Measurements from ENCODE around the gene SORCS2.

DNA sequence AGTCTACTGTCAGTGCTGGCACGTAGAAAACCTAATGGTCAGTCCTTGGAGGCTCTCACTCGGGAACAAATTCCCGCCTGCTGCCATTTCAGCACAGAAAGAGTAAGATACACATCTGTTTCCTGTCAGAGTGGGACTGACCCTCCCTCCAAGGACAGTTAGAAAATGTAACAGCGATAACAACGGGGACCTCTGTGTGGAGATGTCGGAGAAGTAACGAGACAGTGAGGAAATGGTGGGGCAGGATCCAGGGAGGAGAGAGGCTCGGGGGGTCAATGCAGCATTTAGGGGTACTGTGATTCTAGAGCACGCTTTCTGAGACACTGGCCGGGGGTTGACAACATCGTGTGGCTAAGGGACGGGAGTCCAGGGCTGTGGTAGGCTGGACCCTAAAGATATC is 36.0 kb upstream of the SORCS2 start:
- TF ChIP-seq, protein P1, sequence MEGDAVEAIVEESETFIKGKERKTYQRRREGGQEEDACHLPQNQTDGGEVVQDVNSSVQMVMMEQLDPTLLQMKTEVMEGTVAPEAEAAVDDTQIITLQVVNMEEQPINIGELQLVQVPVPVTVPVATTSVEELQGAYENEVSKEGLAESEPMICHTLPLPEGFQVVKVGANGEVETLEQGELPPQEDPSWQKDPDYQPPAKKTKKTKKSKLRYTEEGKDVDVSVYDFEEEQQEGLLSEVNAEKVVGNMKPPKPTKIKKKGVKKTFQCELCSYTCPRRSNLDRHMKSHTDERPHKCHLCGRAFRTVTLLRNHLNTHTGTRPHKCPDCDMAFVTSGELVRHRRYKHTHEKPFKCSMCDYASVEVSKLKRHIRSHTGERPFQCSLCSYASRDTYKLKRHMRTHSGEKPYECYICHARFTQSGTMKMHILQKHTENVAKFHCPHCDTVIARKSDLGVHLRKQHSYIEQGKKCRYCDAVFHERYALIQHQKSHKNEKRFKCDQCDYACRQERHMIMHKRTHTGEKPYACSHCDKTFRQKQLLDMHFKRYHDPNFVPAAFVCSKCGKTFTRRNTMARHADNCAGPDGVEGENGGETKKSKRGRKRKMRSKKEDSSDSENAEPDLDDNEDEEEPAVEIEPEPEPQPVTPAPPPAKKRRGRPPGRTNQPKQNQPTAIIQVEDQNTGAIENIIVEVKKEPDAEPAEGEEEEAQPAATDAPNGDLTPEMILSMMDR (IDR thresholded peaks at IDR 0.05): no peak
- TF ChIP-seq POLR2A (IDR thresholded peaks at IDR 0.05): no peak
